DMS153 (cell line): ENCODE measurements around the gene ZHX3.
"Not testable (repeated sequence)": the region's sequence is repeated elsewhere in the genome, so short reads cannot be mapped to it uniquely, and the experiment has no call there.

Experiments used
- DNase-seq: peaks from one replicate; lab custom pipeline; 2025; lab: John Stamatoyannopoulos, UW

The ZHX3 gene

DNA sequence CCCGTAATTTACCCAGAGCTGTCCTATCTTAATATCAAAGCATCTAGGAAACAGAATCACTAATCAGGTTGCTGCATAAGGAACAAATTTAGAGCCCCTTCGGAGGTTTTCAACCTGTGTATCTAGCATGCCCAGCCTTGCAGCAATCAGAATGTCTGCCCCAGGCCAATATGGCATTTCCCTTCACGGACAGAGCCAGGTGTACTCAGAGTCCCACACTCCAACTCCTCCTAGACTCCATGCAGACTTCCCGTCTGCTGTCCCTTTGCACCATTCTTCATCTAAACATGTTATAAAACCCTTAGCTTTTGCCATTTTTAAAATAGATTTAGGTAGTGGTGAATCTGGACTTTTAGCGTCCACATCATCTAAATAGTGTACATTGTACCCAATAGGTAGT lies 61.0 kb downstream of the ZHX3 start:
- no peak for DNase-seq

GRCh38 chr20:41255655-41256054 lies 61.9 kb downstream of the ZHX3 start:
- DNase-seq = no peak

DNA sequence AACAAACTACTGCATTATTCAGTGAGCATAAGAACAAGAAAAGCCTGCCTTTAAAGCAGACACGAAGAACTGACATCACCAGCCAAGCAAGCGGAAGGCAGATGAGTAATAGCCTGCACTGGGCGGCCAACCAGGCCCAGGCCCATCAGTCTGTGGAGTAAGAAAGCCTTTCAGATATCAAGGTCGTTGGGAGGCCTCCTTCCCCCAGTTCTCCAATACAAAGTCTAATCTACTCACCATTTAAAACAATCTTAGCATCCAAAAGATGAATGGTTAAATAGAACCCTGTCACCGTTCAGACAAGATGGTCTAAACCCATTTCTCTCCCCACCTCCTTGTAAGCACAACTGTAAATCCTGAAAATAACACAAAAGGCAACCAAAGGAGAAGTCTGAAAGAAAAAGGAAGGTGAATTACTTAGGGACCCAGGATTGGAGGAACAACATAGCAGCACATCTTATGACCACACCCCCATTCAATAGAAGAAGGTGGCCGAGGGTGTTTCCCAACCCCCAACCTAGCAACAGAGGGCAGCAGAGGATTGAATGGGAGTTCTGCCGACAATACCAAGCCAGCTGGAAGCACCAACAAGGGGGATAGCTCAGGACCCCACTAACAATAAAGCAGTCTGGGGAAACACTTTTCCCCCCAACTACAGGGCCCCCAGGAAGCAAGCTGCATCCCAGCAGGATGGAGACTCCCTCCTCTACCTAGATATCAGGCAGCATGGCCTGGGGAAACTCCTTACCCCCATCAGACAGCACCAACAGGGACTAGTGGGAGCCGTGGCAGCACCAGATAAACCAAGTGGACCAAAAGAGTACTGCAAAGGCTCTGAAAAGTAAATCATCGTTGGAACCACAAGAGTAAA lies 67.9 kb downstream of the ZHX3 start:
- no peak for DNase-seq

DNA sequence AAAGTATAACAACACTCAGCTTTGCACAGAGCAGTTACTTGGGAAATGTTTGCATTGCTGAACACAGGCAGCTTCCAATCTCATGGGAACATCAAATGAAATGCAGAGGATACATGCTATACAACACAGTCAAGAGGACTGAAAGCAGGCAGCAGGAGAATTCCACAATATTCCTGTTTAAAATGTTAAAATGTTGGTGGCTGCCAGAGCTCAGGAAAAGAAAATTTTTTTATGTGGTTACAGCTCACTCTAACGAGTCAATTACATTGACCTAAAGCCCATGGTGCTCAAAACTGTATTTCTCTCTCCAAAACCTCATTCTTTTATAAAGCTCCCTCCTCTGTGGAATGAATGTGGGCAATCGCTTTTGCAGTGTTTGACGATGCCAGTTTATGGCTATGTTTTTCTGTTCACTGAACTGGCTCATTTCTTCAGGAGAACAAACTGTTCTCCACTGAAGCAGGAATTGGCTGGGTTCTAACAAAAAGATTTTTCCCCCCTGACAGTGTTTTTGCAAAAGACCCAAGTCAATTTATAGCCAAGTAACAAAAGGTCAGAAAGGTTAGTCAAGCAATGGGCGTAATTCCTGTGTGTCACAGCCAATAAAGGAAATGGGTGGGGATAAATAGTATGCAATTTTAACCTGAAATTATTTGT lies 69.0 kb downstream of the ZHX3 start:
- no peak for DNase-seq

- no peak for DNase-seq
Measured at GRCh38 chr20:41247523-41248367, 69.8 kb downstream of the ZHX3 start.

DNA sequence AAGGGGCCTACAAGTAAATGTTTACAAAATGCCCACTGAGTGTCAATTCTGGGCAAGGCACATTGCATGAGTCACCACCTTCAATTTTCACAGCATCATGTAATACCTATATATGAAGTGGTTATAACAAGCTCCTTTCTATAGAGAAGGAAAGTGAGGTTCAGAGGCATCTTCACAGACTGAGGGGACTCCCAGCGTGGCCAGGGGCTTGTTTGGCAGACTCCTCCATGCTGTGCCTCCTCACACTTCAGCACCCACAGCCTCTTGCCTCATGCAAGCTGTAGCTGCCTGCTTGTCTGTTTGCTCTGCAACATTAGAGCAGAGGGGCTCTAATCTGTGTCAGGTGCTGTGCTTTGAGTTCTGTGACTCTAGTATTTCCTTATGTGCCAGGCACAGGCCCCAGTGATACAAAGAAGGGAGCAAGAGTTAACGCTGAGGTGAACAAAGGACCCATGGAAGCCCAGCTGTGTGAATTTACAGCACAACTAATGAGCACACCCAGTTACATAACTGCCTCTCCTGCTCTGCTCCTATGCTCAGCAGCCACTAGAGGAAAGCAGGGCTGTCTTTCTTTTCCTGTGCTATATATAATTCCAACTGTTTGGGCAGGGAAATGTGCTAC lies 72.3 kb downstream of the ZHX3 start:
- DNase-seq = peak; percentile 28

DNA sequence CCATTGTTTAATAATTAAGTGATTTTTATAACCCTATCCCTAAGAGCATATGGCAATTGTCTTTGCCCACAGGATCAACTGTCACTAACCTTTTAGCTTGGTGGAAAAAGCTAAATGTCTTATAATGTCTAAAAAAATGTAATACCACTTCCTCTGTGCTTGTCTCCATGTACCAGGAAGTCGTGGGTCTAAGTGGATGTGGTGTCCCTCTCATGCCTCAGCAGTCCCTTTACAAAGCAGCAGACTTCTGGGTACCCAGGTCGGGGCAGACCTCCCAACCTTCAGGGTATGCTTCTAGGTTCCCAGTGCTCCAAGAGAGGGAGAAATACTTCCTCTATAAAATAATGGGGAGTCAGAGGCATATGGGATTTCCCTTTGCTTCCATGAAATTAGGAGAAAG lies 74.7 kb downstream of the ZHX3 start:
- no peak for DNase-seq

GRCh38 chr20:41242352-41242751 lies 75.2 kb downstream of the ZHX3 start:
- DNase-seq = no peak

DNA sequence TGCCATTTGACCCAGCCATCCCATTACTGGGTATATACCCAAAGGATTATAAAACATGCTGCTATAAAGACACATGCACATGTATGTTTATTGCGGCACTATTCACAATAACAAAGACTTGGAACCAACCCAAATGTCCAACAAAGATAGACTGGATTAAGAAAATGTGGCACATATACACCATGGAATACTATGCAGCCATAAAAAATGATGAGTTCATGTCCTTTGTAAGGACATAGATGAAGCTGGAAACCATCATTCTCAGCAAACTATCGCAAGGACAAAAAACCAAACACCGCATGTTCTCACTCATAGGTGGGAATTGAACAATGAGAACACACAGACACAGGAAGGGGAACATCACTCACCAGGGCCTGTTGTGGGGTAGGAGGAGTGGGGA lies 80.3 kb downstream of the ZHX3 start:
- DNase-seq = not testable (repeated sequence)

DNA sequence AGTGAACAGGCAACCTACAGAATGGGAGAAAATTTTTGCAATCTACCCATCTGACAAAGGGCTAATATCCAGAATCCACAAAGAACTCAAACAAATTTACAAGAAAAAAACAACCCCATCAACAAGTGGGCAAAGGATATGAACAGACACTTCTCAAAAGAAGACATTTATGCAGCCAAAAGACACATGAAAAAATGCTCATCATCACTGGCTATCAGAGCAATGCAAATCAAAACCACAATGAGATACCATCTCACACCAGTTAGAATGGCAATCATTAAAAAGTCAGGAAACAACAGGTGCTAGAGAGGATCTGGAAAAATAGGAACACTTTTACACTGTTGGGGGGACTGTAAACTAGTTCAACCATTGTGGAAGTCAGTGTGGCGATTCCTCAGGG lies 80.7 kb downstream of the ZHX3 start:
- not testable (repeated sequence) for DNase-seq

- no peak for DNase-seq
Measured at GRCh38 chr20:41234546-41234945, 83.0 kb downstream of the ZHX3 start.

DNA sequence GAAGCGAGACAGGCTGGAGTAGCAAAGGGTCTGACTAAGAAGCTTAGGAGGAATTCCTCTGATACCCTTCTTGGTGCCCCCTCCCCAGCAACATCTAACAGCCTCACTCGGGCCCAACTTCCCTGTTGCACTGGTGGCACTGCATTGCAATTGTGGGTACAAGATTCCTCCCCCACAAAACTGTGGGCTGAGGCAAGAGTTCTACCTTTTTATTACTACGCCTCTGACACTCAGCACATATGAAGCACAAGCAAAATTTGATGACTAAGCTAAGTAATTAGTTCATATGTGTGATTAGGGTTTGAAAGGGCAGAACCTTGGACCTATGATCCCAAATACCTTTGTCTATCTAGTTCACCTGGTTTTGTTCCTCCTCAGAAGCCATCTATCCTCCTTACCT lies 83.5 kb downstream of the ZHX3 start:
- no peak for DNase-seq

DNA sequence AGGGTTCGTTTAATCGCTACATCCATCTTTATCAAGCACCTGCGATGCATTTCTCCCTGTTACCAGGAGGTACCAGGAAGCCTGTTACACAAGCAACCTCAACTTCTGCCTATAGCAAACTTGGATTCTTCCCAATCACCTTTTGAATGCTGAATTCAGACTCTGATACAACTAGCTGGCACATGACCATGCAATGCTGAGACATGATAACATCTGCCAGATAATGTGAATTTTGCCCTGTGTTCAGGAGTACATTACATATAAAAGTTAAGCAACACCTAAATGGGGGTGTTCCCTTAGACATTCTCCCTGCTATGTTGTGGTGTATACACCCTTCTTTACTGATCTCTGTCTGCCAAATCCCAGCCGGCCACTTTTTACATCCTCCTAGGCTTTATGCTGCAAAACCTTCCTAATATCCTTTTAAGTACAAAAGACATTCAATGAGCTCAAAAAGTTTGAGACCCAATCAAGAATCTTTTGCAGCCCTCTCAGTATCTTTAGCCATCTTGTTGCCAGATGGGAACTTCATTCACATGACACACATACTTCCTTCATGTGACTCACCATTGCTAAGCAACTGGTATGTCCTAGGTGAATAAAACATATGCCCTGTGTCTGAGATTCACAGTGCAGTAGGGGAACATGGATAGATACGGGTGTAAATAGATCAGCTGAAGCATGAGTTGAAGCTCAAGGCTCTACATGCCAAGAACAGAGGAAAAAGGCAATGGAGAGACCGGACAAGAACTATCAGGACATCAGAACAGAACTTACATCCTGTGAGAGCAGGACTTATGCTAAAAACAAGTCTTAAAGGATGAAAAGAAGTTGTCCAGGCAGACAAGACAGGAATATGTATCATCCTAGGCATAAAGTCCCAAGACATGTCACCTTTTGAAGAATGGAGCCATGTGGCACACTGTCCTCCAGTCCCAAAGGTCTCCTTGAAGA lies 84.3 kb downstream of the ZHX3 start:
- DNase-seq = no peak

DNA sequence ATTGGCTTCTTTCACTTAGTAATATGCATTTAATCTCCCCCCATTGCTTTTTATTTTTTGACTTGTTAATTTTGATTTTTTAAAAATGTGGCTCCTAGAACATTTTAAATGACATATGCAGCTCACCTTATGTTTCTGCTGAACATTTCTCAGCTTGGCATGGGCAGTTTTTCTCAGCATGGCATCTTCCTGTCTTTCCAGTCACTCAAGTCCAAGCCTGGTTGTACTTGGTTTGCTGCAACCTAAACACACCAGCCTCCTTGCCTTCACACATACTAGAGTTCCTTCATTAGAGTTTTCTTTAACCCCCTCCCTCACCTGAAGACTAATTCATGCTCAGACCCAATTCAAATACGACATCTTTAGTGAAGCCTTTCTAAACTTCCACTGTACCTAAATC lies 86.4 kb downstream of the ZHX3 start:
- no peak for DNase-seq

DNA sequence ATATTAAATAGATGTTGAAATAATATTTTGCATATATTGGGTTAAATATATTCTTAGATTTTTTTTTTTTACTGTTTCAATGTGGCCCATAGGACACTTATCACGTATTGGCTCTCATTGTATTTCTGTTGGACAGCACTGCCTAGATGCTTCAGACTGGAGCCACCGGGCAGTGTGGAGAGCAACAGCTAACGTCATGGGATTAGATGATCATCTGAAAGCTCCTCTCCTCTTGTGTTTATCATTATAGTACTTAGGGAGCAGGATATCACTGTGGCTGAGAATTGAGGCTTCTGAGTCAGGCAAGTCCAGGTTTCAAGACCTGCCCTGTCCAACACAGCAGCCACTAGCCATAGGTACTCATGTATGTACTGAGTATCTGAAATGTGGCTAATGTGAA lies 87.4 kb downstream of the ZHX3 start:
- DNase-seq = no peak

DNA sequence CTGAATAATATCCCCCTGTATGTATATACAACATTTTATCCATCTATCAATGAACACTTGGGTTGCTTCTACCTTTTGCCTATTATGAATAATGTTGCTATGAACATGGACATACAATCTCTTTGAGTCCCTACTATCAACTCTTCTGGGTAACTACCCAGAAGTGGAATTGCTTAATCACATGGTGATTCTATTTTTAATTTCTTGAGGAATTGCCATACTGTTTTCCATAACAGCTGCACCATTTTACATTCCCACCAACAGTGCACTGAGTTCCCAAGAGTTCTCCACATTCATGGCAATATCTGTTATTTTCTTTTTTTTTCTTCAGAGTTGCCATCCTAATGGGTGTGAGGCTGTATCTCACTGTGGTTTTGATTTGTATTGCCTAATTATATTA lies 88.3 kb downstream of the ZHX3 start:
- no peak for DNase-seq

DNA sequence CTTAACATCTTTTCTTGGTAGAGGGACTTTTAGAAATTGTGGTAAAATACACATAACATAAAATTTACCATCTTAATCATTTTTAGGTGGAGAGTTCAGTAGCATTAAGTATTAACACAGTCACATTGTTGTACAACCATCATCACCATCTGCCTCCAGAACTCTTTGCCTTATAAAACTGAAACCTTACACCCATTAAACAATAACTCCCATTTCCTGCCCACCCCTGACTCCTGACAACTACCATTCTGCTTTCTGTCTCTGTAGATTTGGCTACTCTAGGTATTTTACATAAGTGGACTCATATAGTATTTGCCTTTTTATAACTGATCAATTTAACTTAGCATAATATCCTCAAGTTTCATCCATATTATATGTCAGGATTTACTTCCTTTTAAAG lies 88.7 kb downstream of the ZHX3 start:
- DNase-seq = peak; percentile 8

GRCh38 chr20:41226426-41226825 lies 91.1 kb downstream of the ZHX3 start:
- no peak for DNase-seq

GRCh38 chr20:41225091-41225490 lies 92.4 kb downstream of the ZHX3 start:
- no peak for DNase-seq

DNA sequence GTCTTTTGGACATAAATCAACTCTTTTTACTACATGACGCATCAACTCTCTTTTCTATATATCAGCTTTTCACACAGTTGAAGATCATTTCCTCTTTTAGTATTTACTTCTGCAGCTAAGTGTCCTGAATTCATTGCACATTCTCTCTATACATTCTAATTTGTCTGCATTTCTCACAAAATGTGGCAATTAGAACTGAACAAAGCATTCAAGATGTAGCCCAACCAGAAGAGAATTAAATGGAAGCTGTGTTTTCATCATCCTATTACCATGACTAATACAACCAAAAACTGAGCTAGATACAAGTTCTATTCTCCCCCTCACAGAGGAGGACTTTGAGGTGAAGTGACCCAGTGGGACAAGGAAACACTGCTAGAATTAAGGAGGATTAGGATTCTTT lies 93.2 kb downstream of the ZHX3 start:
- no peak for DNase-seq

- no peak for DNase-seq
Measured at GRCh38 chr20:41223112-41223511, 94.4 kb downstream of the ZHX3 start.
